GM20431 (cell line): ENCODE data around the gene OLFML1.

Experiments
- in situ Hi-C: fragments of 300-500 bp; cut with MseI, MboI; formaldehyde crosslinking; loops from one replicate; pipeline ENCODE4 v1.15.0; 2020; ENCODE audit warnings: low sequenced_read_pairs; ENCODE audit not compliant: unreplicated experiment

The OLFML1 gene

GRCh38 chr11:7485186-7486097 lies at the start of gene OLFML1:
Gene OLFML1 (plus strand): TSS chr11:7485506. CDS start chr11:7485876, 370 bp downstream.
- in situ Hi-C loops: no loop called here

DNA sequence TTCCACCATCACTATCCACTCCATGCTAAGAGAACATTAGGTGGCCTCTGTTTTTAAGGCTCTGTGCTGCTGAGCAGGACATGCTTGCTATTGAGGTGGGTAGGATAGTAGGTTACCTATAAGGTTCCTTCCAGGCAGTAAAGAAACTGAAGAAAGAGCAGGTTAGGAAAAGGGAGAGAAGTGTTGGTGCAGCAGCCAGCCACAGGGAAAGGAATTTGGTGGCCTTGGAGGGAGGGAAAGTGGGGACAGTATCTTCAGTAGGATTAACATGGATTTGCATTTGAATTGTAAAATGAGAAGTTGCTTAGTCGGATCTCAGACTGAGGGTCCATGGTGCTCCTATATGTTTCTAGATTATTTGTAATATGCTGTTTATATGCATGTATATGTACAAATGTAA lies 49.2 kb upstream of the OLFML1 start:
- in situ Hi-C loops: no loop called here

DNA sequence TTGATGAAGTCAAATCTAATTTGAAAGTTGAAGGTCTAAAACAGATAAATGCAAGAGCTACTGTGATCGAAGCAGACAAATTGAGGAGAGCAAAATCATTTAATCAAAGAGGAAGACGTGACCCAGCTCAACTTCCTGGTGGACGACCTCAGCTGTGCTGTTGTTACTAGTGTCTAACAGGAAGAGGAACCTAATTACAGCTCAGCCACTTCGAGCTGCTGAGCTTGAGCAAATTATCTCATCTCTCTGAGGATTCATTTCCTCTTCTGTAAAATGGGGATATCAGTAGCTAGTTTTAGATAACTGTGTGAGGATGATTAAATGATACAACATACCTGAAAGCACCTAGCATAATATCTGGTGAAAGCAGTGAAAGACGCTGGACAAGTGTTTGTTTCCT lies 48.6 kb upstream of the OLFML1 start:
- in situ Hi-C loops: no loop called here

GRCh38 chr11:7437696-7438095 lies 47.6 kb upstream of the OLFML1 start:
- in situ Hi-C loops: no loop called here

DNA sequence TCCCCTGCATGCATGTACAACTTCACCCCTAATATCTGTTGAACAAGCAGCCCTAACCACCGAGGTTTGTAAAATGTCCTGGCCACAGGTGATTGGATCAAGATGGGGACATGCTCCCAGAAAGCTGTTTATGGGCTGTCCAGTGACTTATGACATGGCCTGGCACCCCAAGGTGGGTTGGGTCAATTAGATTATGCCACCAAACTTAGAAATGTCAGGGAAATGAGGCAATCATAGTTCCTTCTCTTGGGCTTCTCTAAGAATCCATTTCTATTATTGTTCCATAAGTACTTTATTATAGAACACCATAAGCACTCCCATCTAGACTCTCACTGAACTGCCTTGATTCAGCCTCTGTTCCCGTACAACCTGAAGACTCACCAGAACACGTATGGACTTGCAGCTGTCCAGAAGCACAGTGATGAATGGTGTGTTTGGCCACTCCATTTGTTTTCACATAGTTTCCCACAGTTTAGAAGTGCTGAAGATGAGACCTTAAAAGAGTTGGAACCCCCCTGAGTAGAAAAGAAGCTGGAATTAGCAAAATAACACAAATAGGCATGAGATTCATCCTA lies 45.5 kb upstream of the OLFML1 start:
- in situ Hi-C loops: no loop called here

GRCh38 chr11:7442588-7443215 lies 42.6 kb upstream of the OLFML1 start:
- in situ Hi-C loops: no loop called here

DNA sequence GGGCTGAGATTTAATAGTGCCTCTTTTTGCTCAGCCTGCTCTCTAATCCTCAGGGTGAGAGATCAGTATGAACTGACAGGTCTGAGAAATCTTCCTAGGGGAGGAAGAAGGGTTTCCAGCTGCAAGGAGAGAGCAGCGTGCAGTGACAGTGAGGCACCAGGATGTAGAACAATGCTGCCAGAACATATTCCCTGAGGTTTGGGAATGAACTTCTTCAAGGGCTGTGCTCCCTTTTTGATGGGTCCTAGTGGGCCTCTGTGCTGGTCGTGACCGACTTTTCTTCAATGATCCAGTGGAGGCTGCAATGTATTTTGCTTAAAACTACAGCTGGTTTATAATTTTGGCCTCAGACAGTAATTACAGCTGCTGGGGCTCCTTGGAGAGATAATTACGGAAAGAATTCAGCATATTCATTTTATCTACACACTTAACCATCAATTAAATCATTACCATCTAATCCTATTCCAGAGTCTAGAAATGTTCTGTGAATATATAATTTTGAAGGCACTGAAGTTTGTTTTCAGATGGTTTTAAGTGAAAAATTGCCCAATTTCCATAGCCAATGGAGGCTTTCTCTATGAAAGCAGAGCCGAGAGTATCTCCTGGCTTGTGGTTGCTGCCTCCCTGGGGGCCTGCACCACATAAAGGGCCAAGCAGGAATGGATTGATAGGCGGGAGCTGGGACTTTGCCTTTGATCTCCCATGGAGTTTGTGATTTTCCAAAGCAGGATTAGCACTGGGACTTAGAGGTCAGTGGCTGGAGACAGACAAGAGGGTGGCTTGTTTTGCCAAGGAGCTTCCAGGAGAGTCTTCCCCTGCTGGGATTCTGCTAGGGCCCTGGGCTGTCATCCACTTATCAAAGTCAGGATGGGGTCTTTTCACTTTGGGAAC lies 41.0 kb upstream of the OLFML1 start:
- in situ Hi-C loops: no loop called here

DNA sequence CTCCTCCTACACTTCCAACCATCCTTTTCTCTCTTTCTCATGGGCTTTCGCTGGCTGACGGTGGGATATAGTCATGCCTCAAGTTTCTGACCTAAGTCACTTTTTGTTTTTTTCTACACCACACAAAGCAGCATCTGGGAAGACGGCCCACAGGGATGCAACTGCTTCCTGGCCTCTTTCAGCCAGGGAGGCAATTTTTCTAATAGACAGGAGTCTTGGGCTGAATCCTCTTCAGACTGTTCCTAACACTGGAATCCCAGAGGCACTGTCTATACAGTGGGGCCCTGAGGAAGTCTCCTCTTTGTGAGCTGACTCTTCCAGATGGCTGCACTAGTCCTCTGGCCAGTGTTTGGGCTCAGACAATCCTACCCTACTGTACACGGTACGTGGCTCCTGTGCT lies 39.7 kb upstream of the OLFML1 start:
- in situ Hi-C loops: no loop called here

DNA sequence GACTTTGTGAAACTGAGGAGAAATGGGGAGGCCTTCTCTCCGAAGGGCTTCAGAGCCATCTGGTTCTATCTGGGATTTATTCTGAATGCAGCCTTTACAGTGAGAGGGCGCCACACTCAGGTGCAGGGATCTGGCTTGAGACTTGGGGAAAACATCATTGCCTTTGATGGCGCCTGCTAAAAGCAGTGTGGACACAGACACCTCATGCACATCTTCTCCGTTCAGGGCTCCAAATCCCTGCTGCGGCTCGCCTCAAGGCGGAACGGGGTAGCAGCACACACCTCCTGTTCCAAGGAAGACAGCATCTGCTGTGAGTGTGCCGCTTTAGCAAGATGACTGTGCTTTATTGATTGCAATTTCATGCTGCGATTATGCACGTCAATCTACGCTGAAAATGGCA lies 37.1 kb upstream of the OLFML1 start:
- in situ Hi-C loops: no loop called here

- in situ Hi-C loops: no loop called here
These were observed 36.0 kb upstream of the OLFML1 start for GRCh38 chr11:7449211-7449840.

DNA sequence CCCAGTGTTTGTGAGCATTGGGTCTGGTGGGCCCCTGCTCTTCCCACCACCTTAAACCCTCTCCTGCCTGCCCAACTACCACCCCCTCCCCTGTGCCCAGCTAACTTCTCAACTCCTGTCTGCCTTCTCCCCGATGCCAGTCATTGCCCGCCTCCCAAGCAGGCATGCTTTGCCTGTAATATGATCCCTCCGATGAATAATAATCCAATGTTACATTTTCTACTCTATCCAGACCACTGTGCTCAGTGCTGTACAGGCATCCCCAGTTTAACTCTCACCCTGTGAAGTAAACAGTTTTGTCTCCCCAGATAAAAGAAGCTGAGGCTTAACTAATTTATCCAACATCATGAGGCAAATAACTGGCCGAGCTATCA lies 35.5 kb upstream of the OLFML1 start:
- in situ Hi-C loops: no loop called here

DNA sequence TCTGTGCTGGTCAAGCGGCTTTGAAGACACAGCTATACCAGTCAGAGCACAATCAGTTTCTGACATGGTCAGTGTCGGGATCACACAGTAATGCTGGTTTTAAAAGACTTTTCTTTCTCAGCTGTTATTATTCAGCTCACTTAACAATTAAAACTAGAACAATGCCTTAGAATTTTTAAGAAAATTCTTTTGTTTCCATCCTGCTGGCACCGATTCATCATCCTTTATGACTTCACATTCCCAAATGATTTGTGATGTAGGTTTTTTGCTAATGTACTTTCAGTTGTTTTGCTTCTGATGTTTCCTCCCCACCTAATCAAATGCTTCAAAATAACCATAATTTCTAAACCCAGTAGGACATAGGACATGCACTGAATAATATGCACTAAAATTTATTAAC lies 34.5 kb upstream of the OLFML1 start:
- in situ Hi-C loops: no loop called here

- in situ Hi-C loops: no loop called here
These were observed 33.8 kb upstream of the OLFML1 start for GRCh38 chr11:7451520-7451919.

DNA sequence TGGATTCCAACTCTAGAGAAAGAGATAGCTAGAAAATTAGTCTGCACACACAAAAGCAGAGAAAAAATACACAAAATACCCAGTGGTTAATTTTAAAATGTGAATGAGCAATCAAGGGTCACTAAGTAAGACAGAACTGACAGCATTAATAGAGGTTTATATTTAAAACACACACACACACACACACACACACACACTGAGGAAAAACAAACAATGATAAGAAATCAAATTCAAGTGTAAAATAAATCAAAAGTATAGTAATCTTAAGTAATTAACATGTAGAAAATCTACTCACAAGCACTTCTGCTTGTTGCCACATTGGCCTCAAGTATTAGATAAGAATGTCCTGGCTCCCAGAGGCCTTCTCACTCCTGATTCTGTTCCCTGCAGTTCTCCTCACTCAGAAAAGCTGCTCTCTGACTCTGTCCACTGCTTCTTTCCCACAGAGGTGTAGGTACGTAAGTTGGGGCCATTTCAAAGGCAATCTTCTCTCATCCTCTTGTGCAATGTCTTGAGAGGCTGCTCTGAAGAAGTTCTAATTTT lies 33.3 kb upstream of the OLFML1 start:
- in situ Hi-C loops: no loop called here

DNA sequence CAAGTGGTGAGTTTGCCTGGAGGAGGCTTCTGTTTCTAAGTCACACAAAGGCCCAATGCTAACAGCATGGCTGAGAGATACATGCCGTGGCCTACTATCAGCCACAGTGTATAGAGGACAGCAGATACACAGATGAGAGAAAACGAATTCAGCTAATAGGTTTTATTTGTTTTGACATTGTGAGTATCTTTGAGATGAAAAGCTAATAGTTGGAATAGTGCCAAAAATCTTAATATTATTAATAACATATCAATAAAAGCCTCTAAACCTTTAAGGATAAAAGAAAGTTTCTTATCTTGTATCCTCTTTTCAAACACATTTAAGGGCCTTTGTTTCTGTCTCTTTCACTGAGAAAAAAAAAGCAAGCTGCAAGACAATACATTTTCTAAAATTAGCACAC lies 30.5 kb upstream of the OLFML1 start:
- in situ Hi-C loops: no loop called here

DNA sequence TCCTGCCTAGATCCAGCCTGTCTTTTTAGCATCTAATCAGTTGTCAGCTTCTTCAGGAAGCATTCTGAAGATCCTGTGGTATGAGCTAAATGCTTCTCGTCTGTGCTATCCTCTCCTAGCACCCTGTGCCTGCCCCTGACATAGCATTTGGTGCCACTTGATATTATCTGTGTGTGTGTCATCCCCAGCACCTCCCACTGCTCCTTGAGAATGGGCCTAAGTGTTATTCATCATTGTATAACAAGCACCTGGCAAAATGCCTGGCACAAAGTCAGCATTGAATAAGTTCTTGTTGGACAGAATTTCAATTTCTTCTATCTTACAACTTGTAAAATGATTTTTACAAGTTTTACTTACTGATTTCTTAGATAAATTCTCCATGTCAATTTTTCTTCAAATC lies 28.1 kb upstream of the OLFML1 start:
- in situ Hi-C loops: no loop called here

- in situ Hi-C loops: no loop called here
These were observed 22.6 kb upstream of the OLFML1 start for GRCh38 chr11:7462706-7463105.

DNA sequence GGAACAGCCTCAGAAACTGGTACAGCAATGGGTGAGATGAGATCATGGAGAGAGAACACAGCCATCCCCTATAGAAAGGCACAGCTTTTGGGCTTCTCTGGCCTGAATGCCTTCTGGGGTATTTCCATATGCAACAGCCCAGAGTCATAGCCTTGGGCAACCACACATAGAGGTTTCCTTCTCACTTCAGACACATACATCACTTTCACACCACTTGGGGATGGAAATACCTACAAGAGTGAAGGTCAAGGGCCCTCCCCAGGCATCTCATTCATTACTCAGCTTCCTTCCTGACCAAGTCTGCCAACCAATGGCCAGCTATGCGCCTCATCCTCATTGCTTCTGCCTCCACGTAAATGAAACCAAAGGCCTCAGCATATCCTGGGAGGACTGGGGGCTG lies 17.7 kb upstream of the OLFML1 start:
- in situ Hi-C loops: no loop called here

DNA sequence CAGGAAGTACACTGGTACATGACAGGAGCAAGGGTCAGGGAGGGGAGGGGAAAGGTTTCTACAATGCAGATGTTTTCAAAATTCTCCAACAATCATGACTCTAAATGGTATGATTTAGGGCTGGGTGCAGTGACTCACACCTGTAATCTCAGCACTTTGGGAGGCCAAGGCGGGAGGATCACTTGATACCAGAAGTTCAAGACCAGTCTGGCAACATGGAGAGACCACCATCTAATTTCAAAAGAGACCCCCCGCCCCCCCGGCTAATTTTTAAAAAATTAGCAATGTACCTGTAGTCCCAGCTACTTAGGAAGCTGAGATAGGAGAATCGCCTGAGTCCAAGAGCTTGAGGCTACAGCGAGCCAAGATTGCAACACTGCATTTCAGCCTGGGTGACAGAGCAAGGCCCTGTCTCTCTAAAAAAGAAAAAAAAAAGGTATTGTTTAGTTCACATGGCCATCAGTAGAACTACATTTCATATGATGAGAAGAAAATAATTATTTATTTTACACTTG lies 15.9 kb upstream of the OLFML1 start:
- in situ Hi-C loops: no loop called here
